PC-9 (cell line): ENCODE results near the gene MMP15. TPM values are rescaled to one million over a fixed set of nuclear protein-coding genes. Genes with fewer than 3 reads are reported as not detected.

ENCODE experiments used
- BruUV-seq: library from RNA; stranded (reverse); fragments of 400-500 nt; replicated peaks from 2 replicates; lab custom pipeline; 2021; lab: Mats Ljungman, UMichigan
- CTCF ChIA-PET: fragments of 300-600 bp; sonication (Branson Sonifier 250); formaldehyde crosslinking; loops from one replicate; lab custom pipeline; 2022; ENCODE audit warnings: antibody characterized with exemption; lab: Charles Lee
- POLR2A ChIA-PET: fragments of 300-600 bp; sonication (Branson Sonifier 250); formaldehyde crosslinking; loops from one replicate; lab custom pipeline; 2022; ENCODE audit warnings: antibody characterized with exemption; ENCODE audit not compliant: unreplicated experiment; lab: Charles Lee
- DNase-seq, 2 experiments: peaks; one replicate each; pipeline versions ENCODE4 v3.0.0 to v3.0.0-alpha.2; 2015 to 2022; ENCODE audit warnings: mixed read lengths in 1 of 2
- H2AFZ ChIP-seq: fragments of 200-600 bp; sonication (generic); 2 replicates; pipeline ENCODE4 v1.8.1; 2017; ENCODE audit warnings: antibody characterized with exemption
- H3F3A ChIP-seq: fragments of 200-600 bp; sonication (generic); 2 replicates; pipeline ENCODE4 v1.8.1; 2017; ENCODE audit warnings: antibody characterized with exemption, mild to moderate bottlenecking, low read depth; ENCODE audit not compliant: insufficient read depth
- H3K27ac ChIP-seq: fragments of 200-600 bp; sonication (generic); 2 replicates; pipeline ENCODE4 v1.6.1; 2016; ENCODE audit warnings: mixed run types
- H3K27me3 ChIP-seq: fragments of 200-600 bp; sonication (generic); 2 replicates; pipeline ENCODE4 v1.6.1; 2016; ENCODE audit warnings: low read depth, mixed run types; ENCODE audit not compliant: insufficient read depth
- H3K36me3 ChIP-seq: fragments of 200-600 bp; sonication (generic); 2 replicates; pipeline ENCODE4 v1.6.1; 2016; ENCODE audit warnings: low read depth, mixed run types
- H3K4me1 ChIP-seq: fragments of 200-600 bp; sonication (generic); replicated peaks from 2 replicates; pipeline ENCODE4 v1.6.1; 2016; ENCODE audit warnings: mixed run types; ENCODE audit not compliant: insufficient read depth
- H3K4me2 ChIP-seq: fragments of 200-600 bp; sonication (generic); 2 replicates; pipeline ENCODE4 v1.6.1; 2017; ENCODE audit warnings: mixed run types
- H3K4me3 ChIP-seq: fragments of 200-600 bp; sonication (generic); 2 replicates; pipeline ENCODE4 v1.6.1; 2016; ENCODE audit warnings: mixed run types
- H3K79me2 ChIP-seq: fragments of 200-600 bp; sonication (generic); 2 replicates; pipeline ENCODE4 v1.6.1; 2017; ENCODE audit warnings: low read depth, mixed run types
- H3K9me2 ChIP-seq: fragments of 200-600 bp; sonication (generic); 2 replicates; pipeline ENCODE4 v1.8.1; 2017; ENCODE audit warnings: mild to moderate bottlenecking; ENCODE audit not compliant: insufficient read depth
- H3K9me3 ChIP-seq: fragments of 200-600 bp; sonication (generic); 2 replicates; pipeline ENCODE4 v1.8.1; 2016; ENCODE audit warnings: low read depth; ENCODE audit not compliant: insufficient read depth
- H4K20me1 ChIP-seq: fragments of 200-600 bp; sonication (generic); 2 replicates; pipeline ENCODE4 v1.8.1; 2017; ENCODE audit not compliant: insufficient read depth
- CTCF ChIP-seq: fragments of 200-600 bp; sonication (generic); conservative IDR thresholded peaks from 2 replicates; pipeline ENCODE4 v1.6.1; 2017; ENCODE audit warnings: mixed run types, antibody characterized with exemption, mild to moderate bottlenecking, moderate library complexity
- EZH2 ChIP-seq: fragments of 200-600 bp; sonication (generic); IDR thresholded peaks from 2 replicates; pipeline ENCODE4 v1.8.0; 2017; ENCODE audit warnings: antibody characterized with exemption, low read depth
- intact Hi-C: fragments of 100-400 bp; cut with micrococcal nuclease; formaldehyde crosslinking; loops from one replicate; pipeline ENCODE4 v1.10.0; 2022; ENCODE audit not compliant: unreplicated experiment
- total RNA-seq: library from RNA; stranded (reverse); gene quantifications from 2 replicates; pipeline ENCODE4 v1.2.3, GENCODE V29; 2021

MMP15 gene
- total RNA-seq, 1 experiment from 2014 or later = 20.1 TPM

DNA sequence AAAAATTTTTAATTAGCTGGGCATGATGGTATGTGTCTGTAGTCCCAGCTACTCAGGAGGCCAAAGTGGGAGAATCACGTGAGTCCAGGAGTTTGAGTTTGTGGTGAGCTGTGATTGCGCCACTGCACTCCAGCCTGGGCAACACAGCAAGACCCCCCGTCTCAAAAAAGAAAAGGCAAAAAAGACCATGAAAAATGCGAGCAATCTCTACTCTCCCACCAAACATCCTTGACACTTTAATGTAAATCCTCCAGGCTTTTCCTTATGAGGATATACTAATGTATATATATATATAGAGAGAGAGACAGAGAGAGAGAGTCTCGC lies 28.1 kb downstream of the MMP15 start:
- intact Hi-C loops = no loop called here
- BruUV-seq = no TSS peak
- no peak for DNase-seq
- H3K4me3 ChIP-seq = no peak overlapping the region
- no peaks in the 10 kb centered on the region for H3K9me3 ChIP-seq
- no peaks in the 10 kb centered on the region for H4K20me1 ChIP-seq
- H3K9me2 ChIP-seq = no peaks in the 10 kb centered on the region
- H3K27ac ChIP-seq = no peak overlapping the region
- ChIA-PET POLR2A (no interaction called here), CTCF (no interaction called here)
- H3K27me3 ChIP-seq = peaks cover 4% of the 10 kb centered on the region; the same call in 1 of the 2 replicates
- no peaks in the 10 kb centered on the region for H3K79me2 ChIP-seq
- H3K4me1 ChIP-seq = no peaks in the 10 kb centered on the region
- H2AFZ ChIP-seq = no peak overlapping the region
- TF ChIP-seq CTCF = no peak
- no peak for TF ChIP-seq EZH2
- no peaks in the 10 kb centered on the region for H3K36me3 ChIP-seq
- no peak overlapping the region for H3K4me2 ChIP-seq
- no peaks in the 10 kb centered on the region for H3F3A ChIP-seq

DNA sequence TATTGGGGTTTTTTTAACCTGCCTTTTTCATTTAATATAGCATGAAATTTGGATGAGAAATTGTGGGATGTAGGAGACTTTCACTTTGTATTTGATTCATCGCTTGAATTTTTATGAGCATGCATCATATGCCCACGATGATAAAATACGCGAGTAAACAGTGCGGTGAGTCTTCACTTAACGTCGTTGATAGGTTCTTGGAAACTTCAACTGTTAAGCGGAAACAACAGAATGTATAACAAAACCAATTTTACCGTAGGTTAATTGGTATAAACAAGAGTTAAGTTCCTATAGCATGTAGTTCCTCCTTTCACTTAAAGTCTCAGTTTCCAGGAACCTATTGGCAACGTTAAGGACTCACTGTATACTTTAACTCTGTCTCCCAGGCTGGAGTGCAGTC lies 28.7 kb downstream of the MMP15 start:
- no peak for TF ChIP-seq EZH2
- TF ChIP-seq CTCF = no peak
- Histone ChIP-seq H3K4me3 (no peak overlapping the region), H3K4me1 (no peaks in the 10 kb centered on the region), H3K36me3 (no peaks in the 10 kb centered on the region), H3K27ac (no peak overlapping the region), H3F3A (no peaks in the 10 kb centered on the region), H3K9me3 (no peaks in the 10 kb centered on the region), H2AFZ (no peak overlapping the region), H3K4me2 (no peak overlapping the region), H4K20me1 (no peaks in the 10 kb centered on the region), H3K9me2 (no peaks in the 10 kb centered on the region), H3K79me2 (no peaks in the 10 kb centered on the region), H3K27me3 (peaks cover 4% of the 10 kb centered on the region; the same call in 1 of the 2 replicates)
- BruUV-seq = no TSS peak
- no peak for DNase-seq
- ChIA-PET POLR2A (no interaction called here), CTCF (no interaction called here)
- intact Hi-C loops = no loop called here

DNA sequence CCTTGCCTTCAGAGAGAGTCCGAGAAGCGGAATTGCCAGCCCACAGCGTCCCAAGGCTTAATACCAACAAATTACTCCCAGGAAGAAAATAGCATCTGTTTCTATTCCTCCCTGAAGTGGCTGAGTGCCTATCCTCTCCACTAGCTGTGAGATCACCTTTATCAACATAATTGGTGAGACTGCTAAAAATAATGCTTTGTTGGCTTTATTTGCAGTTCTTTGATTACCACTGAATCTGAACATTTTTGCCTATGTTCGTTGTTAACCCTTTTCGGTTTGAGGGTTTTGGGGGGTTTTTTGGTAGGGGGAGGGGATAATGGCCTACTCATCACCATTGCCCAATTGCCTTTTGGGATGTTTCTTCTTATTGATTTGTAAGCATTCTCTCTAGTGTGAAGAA lies 31.0 kb downstream of the MMP15 start:
- no peaks in the 10 kb centered on the region for H3K36me3 ChIP-seq
- no peaks in the 10 kb centered on the region for H3K79me2 ChIP-seq
- peaks cover 4% of the 10 kb centered on the region; the same call in 1 of the 2 replicates for H3K27me3 ChIP-seq
- CTCF ChIA-PET = no interaction called here
- H3K9me2 ChIP-seq = no peaks in the 10 kb centered on the region
- H4K20me1 ChIP-seq = no peaks in the 10 kb centered on the region
- H3K9me3 ChIP-seq = no peaks in the 10 kb centered on the region
- DNase-seq = no peak
- POLR2A ChIA-PET = no interaction called here
- H3K27ac ChIP-seq = no peak overlapping the region
- H3K4me1 ChIP-seq = no peaks in the 10 kb centered on the region
- no peak overlapping the region for H3K4me3 ChIP-seq
- intact Hi-C loops = no loop called here
- no TSS peak for BruUV-seq
- H2AFZ ChIP-seq = no peak overlapping the region
- no peaks in the 10 kb centered on the region for H3F3A ChIP-seq
- no peak overlapping the region for H3K4me2 ChIP-seq
- TF ChIP-seq CTCF (no peak), EZH2 (no peak)
